ENCODE results near the gene EIF2S3B.
"Not testable (repeated sequence)": the region's sequence is repeated elsewhere in the genome, so short reads cannot be mapped to it uniquely, and the experiment has no call there.

Gene EIF2S3B

GRCh38 chr12:10505620-10506019 is at the start of gene EIF2S3B:
Gene EIF2S3B (plus strand): TSS chr12:10505890. CDS start chr12:10505903, 13 bp downstream.
- no peak within 1 kb of the TSS for H3K9ac ChIP-seq (ENCODE audit: low read depth in 1 of 2, low read length in 2 of 2)
- no peaks in the 10 kb centered on the region for H3K9me3 ChIP-seq (ENCODE audit: control insufficient read depth in 1 of 2, low read length in 2 of 2)
- no peaks in the 10 kb centered on the region for H3K36me3 ChIP-seq (ENCODE audit: control insufficient read depth in 1 of 2, insufficient read depth in 2 of 2, low read length in 2 of 2)
- H3K27me3 ChIP-seq (ENCODE audit: control insufficient read depth in 1 of 2, insufficient read depth in 2 of 2, low read length in 2 of 2) = no peaks in the 10 kb centered on the region
- H3K4me1 ChIP-seq (ENCODE audit: control insufficient read depth in 1 of 2, insufficient read depth in 2 of 2, low read length in 2 of 2) = no peaks in the 10 kb centered on the region
- no peak within 1 kb of the TSS for H3K27ac ChIP-seq (ENCODE audit: low read depth, low read length)
- H3K4me3 ChIP-seq (ENCODE audit: low read depth in 1 of 2, low read length in 2 of 2) = no peak within 1 kb of the TSS

- Histone ChIP-seq H3K4me1 (ENCODE audit: control insufficient read depth in 1 of 2, insufficient read depth in 2 of 2, low read length in 2 of 2) (no peaks in the 10 kb centered on the region), H3K4me3 (ENCODE audit: low read depth in 1 of 2, low read length in 2 of 2) (no peak overlapping the region), H3K27me3 (ENCODE audit: control insufficient read depth in 1 of 2, insufficient read depth in 2 of 2, low read length in 2 of 2) (no peaks in the 10 kb centered on the region), H3K9ac (ENCODE audit: low read depth in 1 of 2, low read length in 2 of 2) (no peak overlapping the region), H3K9me3 (ENCODE audit: control insufficient read depth in 1 of 2, low read length in 2 of 2) (peaks cover 2 to 5% of the 10 kb centered on the region in 2 donors), H3K27ac (ENCODE audit: low read depth, low read length) (no peak overlapping the region), H3K36me3 (ENCODE audit: control insufficient read depth in 1 of 2, insufficient read depth in 2 of 2, low read length in 2 of 2) (no peaks in the 10 kb centered on the region)
Measured at GRCh38 chr12:10456856-10457255, 48.8 kb upstream of the EIF2S3B start.

- no peaks in the 10 kb centered on the region for H3K36me3 ChIP-seq (ENCODE audit: control insufficient read depth in 1 of 2, insufficient read depth in 2 of 2, low read length in 2 of 2)
- no peaks in the 10 kb centered on the region for H3K27me3 ChIP-seq (ENCODE audit: control insufficient read depth in 1 of 2, insufficient read depth in 2 of 2, low read length in 2 of 2)
- H3K4me3 ChIP-seq (ENCODE audit: low read depth in 1 of 2, low read length in 2 of 2) = no peak overlapping the region
- no peak overlapping the region for H3K27ac ChIP-seq (ENCODE audit: low read depth, low read length)
- H3K9me3 ChIP-seq (ENCODE audit: control insufficient read depth in 1 of 2, low read length in 2 of 2) = peaks cover 2 to 5% of the 10 kb centered on the region in 2 donors
- H3K9ac ChIP-seq (ENCODE audit: low read depth in 1 of 2, low read length in 2 of 2) = no peak overlapping the region
- H3K4me1 ChIP-seq (ENCODE audit: control insufficient read depth in 1 of 2, insufficient read depth in 2 of 2, low read length in 2 of 2) = no peaks in the 10 kb centered on the region
Measured at GRCh38 chr12:10457760-10458159, 47.9 kb upstream of the EIF2S3B start.

GRCh38 chr12:10466311-10466710 is 39.4 kb upstream of the EIF2S3B start:
- Histone ChIP-seq H3K4me1 (ENCODE audit: control insufficient read depth in 1 of 2, insufficient read depth in 2 of 2, low read length in 2 of 2) (no peaks in the 10 kb centered on the region), H3K27ac (ENCODE audit: low read depth, low read length) (no peak overlapping the region), H3K36me3 (ENCODE audit: control insufficient read depth in 1 of 2, insufficient read depth in 2 of 2, low read length in 2 of 2) (no peaks in the 10 kb centered on the region), H3K9me3 (ENCODE audit: control insufficient read depth in 1 of 2, low read length in 2 of 2) (no peaks in the 10 kb centered on the region), H3K4me3 (ENCODE audit: low read depth in 1 of 2, low read length in 2 of 2) (no peak overlapping the region), H3K9ac (ENCODE audit: low read depth in 1 of 2, low read length in 2 of 2) (no peak overlapping the region), H3K27me3 (ENCODE audit: control insufficient read depth in 1 of 2, insufficient read depth in 2 of 2, low read length in 2 of 2) (no peaks in the 10 kb centered on the region)

- no peaks in the 10 kb centered on the region for H3K36me3 ChIP-seq (ENCODE audit: control insufficient read depth in 1 of 2, insufficient read depth in 2 of 2, low read length in 2 of 2)
- H3K9me3 ChIP-seq (ENCODE audit: control insufficient read depth in 1 of 2, low read length in 2 of 2) = no peaks in the 10 kb centered on the region
- no peaks in the 10 kb centered on the region for H3K27me3 ChIP-seq (ENCODE audit: control insufficient read depth in 1 of 2, insufficient read depth in 2 of 2, low read length in 2 of 2)
- no peak overlapping the region for H3K9ac ChIP-seq (ENCODE audit: low read depth in 1 of 2, low read length in 2 of 2)
- no peaks in the 10 kb centered on the region for H3K4me1 ChIP-seq (ENCODE audit: control insufficient read depth in 1 of 2, insufficient read depth in 2 of 2, low read length in 2 of 2)
- H3K27ac ChIP-seq (ENCODE audit: low read depth, low read length) = no peak overlapping the region
- H3K4me3 ChIP-seq (ENCODE audit: low read depth in 1 of 2, low read length in 2 of 2) = no peak overlapping the region
Measured at GRCh38 chr12:10469701-10470100, 36.0 kb upstream of the EIF2S3B start.

GRCh38 chr12:10472808-10473207 is 32.9 kb upstream of the EIF2S3B start:
- H3K27me3 ChIP-seq (ENCODE audit: control insufficient read depth in 1 of 2, insufficient read depth in 2 of 2, low read length in 2 of 2); H3K4me3 ChIP-seq (ENCODE audit: low read depth in 1 of 2, low read length in 2 of 2); H3K9me3 ChIP-seq (ENCODE audit: control insufficient read depth in 1 of 2, low read length in 2 of 2); H3K9ac ChIP-seq (ENCODE audit: low read depth in 1 of 2, low read length in 2 of 2); H3K27ac ChIP-seq (ENCODE audit: low read depth, low read length); H3K4me1 ChIP-seq (ENCODE audit: control insufficient read depth in 1 of 2, insufficient read depth in 2 of 2, low read length in 2 of 2); H3K36me3 ChIP-seq (ENCODE audit: control insufficient read depth in 1 of 2, insufficient read depth in 2 of 2, low read length in 2 of 2): not testable (repeated sequence)

GRCh38 chr12:10481901-10482300 is 23.8 kb upstream of the EIF2S3B start:
- H3K9ac ChIP-seq (ENCODE audit: low read depth in 1 of 2, low read length in 2 of 2); H3K27ac ChIP-seq (ENCODE audit: low read depth, low read length); H3K4me1 ChIP-seq (ENCODE audit: control insufficient read depth in 1 of 2, insufficient read depth in 2 of 2, low read length in 2 of 2); H3K9me3 ChIP-seq (ENCODE audit: control insufficient read depth in 1 of 2, low read length in 2 of 2); H3K27me3 ChIP-seq (ENCODE audit: control insufficient read depth in 1 of 2, insufficient read depth in 2 of 2, low read length in 2 of 2); H3K36me3 ChIP-seq (ENCODE audit: control insufficient read depth in 1 of 2, insufficient read depth in 2 of 2, low read length in 2 of 2); H3K4me3 ChIP-seq (ENCODE audit: low read depth in 1 of 2, low read length in 2 of 2): not testable (repeated sequence)

GRCh38 chr12:10487328-10487727 is 18.4 kb upstream of the EIF2S3B start:
- H3K4me1 ChIP-seq (ENCODE audit: control insufficient read depth in 1 of 2, insufficient read depth in 2 of 2, low read length in 2 of 2); H3K27me3 ChIP-seq (ENCODE audit: control insufficient read depth in 1 of 2, insufficient read depth in 2 of 2, low read length in 2 of 2); H3K36me3 ChIP-seq (ENCODE audit: control insufficient read depth in 1 of 2, insufficient read depth in 2 of 2, low read length in 2 of 2); H3K9me3 ChIP-seq (ENCODE audit: control insufficient read depth in 1 of 2, low read length in 2 of 2); H3K9ac ChIP-seq (ENCODE audit: low read depth in 1 of 2, low read length in 2 of 2); H3K4me3 ChIP-seq (ENCODE audit: low read depth in 1 of 2, low read length in 2 of 2); H3K27ac ChIP-seq (ENCODE audit: low read depth, low read length): not testable (repeated sequence)

GRCh38 chr12:10491766-10492165 is 13.9 kb upstream of the EIF2S3B start:
- Histone ChIP-seq H3K4me1 (ENCODE audit: control insufficient read depth in 1 of 2, insufficient read depth in 2 of 2, low read length in 2 of 2) (no peaks in the 10 kb centered on the region), H3K27me3 (ENCODE audit: control insufficient read depth in 1 of 2, insufficient read depth in 2 of 2, low read length in 2 of 2) (no peaks in the 10 kb centered on the region), H3K36me3 (ENCODE audit: control insufficient read depth in 1 of 2, insufficient read depth in 2 of 2, low read length in 2 of 2) (no peaks in the 10 kb centered on the region), H3K9ac (ENCODE audit: low read depth in 1 of 2, low read length in 2 of 2) (no peak overlapping the region), H3K4me3 (ENCODE audit: low read depth in 1 of 2, low read length in 2 of 2) (no peak overlapping the region), H3K9me3 (ENCODE audit: control insufficient read depth in 1 of 2, low read length in 2 of 2) (no peaks in the 10 kb centered on the region), H3K27ac (ENCODE audit: low read depth, low read length) (no peak overlapping the region)

- H3K27ac ChIP-seq (ENCODE audit: low read depth, low read length) = no peak overlapping the region
- no peaks in the 10 kb centered on the region for H3K27me3 ChIP-seq (ENCODE audit: control insufficient read depth in 1 of 2, insufficient read depth in 2 of 2, low read length in 2 of 2)
- H3K9ac ChIP-seq (ENCODE audit: low read depth in 1 of 2, low read length in 2 of 2) = no peak overlapping the region
- no peak overlapping the region for H3K4me3 ChIP-seq (ENCODE audit: low read depth in 1 of 2, low read length in 2 of 2)
- no peaks in the 10 kb centered on the region for H3K9me3 ChIP-seq (ENCODE audit: control insufficient read depth in 1 of 2, low read length in 2 of 2)
- H3K4me1 ChIP-seq (ENCODE audit: control insufficient read depth in 1 of 2, insufficient read depth in 2 of 2, low read length in 2 of 2) = no peaks in the 10 kb centered on the region
- H3K36me3 ChIP-seq (ENCODE audit: control insufficient read depth in 1 of 2, insufficient read depth in 2 of 2, low read length in 2 of 2) = no peaks in the 10 kb centered on the region
Measured at GRCh38 chr12:10497602-10498001, 8.1 kb upstream of the EIF2S3B start.

GRCh38 chr12:10498042-10498441 is 7.6 kb upstream of the EIF2S3B start:
- Histone ChIP-seq H3K36me3 (ENCODE audit: control insufficient read depth in 1 of 2, insufficient read depth in 2 of 2, low read length in 2 of 2) (no peaks in the 10 kb centered on the region), H3K27me3 (ENCODE audit: control insufficient read depth in 1 of 2, insufficient read depth in 2 of 2, low read length in 2 of 2) (no peaks in the 10 kb centered on the region), H3K9ac (ENCODE audit: low read depth in 1 of 2, low read length in 2 of 2) (no peak overlapping the region), H3K4me3 (ENCODE audit: low read depth in 1 of 2, low read length in 2 of 2) (no peak overlapping the region), H3K27ac (ENCODE audit: low read depth, low read length) (no peak overlapping the region), H3K4me1 (ENCODE audit: control insufficient read depth in 1 of 2, insufficient read depth in 2 of 2, low read length in 2 of 2) (no peaks in the 10 kb centered on the region), H3K9me3 (ENCODE audit: control insufficient read depth in 1 of 2, low read length in 2 of 2) (no peaks in the 10 kb centered on the region)

Data from duodenal mucosa (tissue), 2 donors.